Measurements from ENCODE around the gene SLC43A1.
"Not testable (repeated sequence)": the region's sequence is repeated elsewhere in the genome, so short reads cannot be mapped to it uniquely, and the experiment has no call there.

The SLC43A1 gene

GRCh38 chr11:57460758-57461749 is 54.4 kb downstream of the SLC43A1 start:
- no peak for DNase-seq

GRCh38 chr11:57460022-57460757 is 55.3 kb downstream of the SLC43A1 start, which contains the start of gene RTN4RL2:
Gene RTN4RL2 (plus strand): TSS chr11:57460528. CDS start chr11:57460866, 338 bp downstream.
- DNase-seq, result no peak

- no peak for DNase-seq
Observed at GRCh38 chr11:57459164-57460021, 56.1 kb downstream of the SLC43A1 start.

GRCh38 chr11:57458410-57459163 is 56.9 kb downstream of the SLC43A1 start:
- no peak for DNase-seq

- no peak for DNase-seq
Observed at GRCh38 chr11:57458060-57458409, 57.5 kb downstream of the SLC43A1 start.

- DNase-seq, result no peak
Observed at GRCh38 chr11:57457643-57458023, 57.9 kb downstream of the SLC43A1 start.

GRCh38 chr11:57456960-57457642 is 58.4 kb downstream of the SLC43A1 start:
- peak; percentile 86 for DNase-seq

- DNase-seq, result no peak
Observed at GRCh38 chr11:57453543-57454177, 61.8 kb downstream of the SLC43A1 start.

GRCh38 chr11:57446055-57446454 is 69.4 kb downstream of the SLC43A1 start:
- DNase-seq, result no peak

- not testable (repeated sequence) for DNase-seq
Observed at GRCh38 chr11:57445122-57445394, 70.4 kb downstream of the SLC43A1 start.

- no peak for DNase-seq
Observed at GRCh38 chr11:57444362-57445121, 71.0 kb downstream of the SLC43A1 start.

- DNase-seq, result no peak
Observed at GRCh38 chr11:57440744-57441414, 74.6 kb downstream of the SLC43A1 start.

- no peak for DNase-seq
Observed at GRCh38 chr11:57439786-57440185, 75.7 kb downstream of the SLC43A1 start.

GRCh38 chr11:57438345-57439285 is 76.9 kb downstream of the SLC43A1 start:
- no peak for DNase-seq

- no peak for DNase-seq
Observed at GRCh38 chr11:57436031-57436430, 79.5 kb downstream of the SLC43A1 start.

- DNase-seq, result no peak
Observed at GRCh38 chr11:57434640-57435546, 80.6 kb downstream of the SLC43A1 start.

Measured in left hindlimb (tissue), 1 donor.